GM19452 (cell line): Measurements from ENCODE around the gene CLTCL1.
"Not testable (repeated sequence)": the region's sequence is repeated elsewhere in the genome, so short reads cannot be mapped to it uniquely, and the experiment has no call there.

Experiments used
- ATAC-seq: cut with Tn5 transposase; IDR thresholded peaks from one replicate; pipeline ENCODE4 v1.9.1; 2021; ENCODE audit not compliant: unreplicated experiment

CLTCL1 gene

DNA sequence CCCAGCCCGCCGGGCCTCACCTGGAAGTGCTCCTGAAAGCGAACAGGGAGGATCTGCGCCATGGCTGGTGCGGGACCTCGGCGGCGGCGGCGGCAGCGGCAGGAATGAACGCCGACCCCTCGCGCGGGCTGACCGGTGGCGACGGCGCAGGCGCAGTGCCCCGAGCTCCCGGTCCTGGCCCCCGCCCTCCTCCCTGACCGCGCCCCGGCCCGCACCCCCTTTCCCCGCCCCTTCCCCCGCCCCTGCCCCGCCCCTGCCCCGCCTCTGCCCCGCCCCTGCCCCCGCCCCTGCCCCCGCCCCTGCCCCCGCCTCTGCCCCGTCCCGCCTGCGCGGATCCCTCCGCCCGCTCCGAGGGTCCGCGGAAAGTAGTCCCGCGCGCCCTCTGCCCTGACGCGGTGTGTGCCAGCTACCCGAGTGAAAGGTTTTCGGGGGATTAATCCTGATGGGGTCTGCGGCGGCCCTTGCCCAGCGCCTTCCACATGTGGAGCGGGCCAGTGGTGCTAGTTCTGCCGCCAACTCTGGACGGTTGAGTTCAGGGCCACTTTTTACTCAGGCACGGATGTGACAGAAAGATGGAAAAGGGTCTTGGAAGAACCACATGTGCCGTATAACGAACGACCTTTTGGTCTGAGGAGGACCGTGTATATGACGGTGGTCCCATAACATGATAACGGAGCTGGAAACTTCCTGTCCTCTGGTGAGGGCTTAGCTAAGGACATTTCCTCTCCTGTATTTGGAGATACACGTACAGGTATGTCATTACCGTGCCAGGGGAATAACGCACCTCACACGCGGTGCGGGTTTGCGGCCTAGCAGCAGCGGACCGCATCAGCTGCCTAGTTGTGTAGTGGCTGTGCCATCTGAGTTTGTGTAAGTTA lies at the start of gene CLTCL1:
Gene CLTCL1, minus strand, starts transcription at position 140 of the 878 bp plus-strand sequence. Its CDS starts 78 bp downstream, at position 62.
- ATAC-seq: no peak

- ATAC-seq: no peak
Measured at GRCh38 chr22:19337137-19337536, 45.6 kb upstream of the CLTCL1 start.

- ATAC-seq: no peak
Measured at GRCh38 chr22:19336133-19337075, 44.9 kb upstream of the CLTCL1 start.

GRCh38 chr22:19331975-19332374 lies 40.5 kb upstream of the CLTCL1 start:
- no peak for ATAC-seq

DNA sequence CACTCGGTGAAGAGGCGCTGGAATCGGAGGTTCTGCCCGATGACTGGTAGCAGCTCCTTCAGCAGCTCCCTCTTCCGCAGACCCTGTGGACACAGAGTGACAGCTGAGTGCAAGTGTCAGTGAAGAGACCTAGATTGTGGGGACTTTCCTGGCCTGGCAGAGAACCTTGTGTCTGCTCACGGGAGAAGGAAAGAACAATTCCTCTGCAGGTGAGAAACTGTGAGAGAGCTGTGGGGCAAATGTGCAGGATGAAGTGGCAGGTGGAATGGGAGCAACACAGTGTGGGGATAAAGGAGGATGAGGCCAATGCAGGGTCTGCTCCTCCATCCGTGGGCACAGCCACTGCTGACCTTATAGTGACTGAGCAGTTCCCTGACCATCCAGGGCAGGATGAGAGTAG lies 40.0 kb upstream of the CLTCL1 start:
- ATAC-seq: no peak

GRCh38 chr22:19330865-19331418 lies 39.4 kb upstream of the CLTCL1 start:
- ATAC-seq: no peak

GRCh38 chr22:19330205-19330604 lies 38.7 kb upstream of the CLTCL1 start:
- ATAC-seq: not testable (repeated sequence)

- ATAC-seq: no peak
Measured at GRCh38 chr22:19329454-19329853, 37.9 kb upstream of the CLTCL1 start.

- no peak for ATAC-seq
Measured at GRCh38 chr22:19325296-19325948, 33.9 kb upstream of the CLTCL1 start.

DNA sequence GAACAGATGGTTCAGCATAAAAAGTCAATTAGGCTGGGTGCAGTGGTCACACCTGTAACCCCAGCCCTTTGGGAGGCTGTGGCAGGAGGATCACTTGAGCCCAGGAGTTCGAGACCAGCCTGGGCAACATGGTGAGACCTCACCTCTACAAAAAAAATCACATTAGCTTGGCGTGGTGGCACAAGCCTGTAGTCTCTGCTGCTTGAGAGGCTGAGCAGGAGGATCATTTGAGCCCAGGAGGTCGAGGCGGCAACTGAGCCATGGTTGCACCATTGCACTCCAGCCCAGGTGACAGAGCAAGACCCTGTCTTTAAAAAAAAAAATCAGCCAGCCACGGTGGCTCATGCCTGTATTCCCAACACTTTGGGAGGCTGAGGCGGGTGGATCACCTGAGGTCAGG lies 31.9 kb upstream of the CLTCL1 start:
- ATAC-seq: not testable (repeated sequence)

DNA sequence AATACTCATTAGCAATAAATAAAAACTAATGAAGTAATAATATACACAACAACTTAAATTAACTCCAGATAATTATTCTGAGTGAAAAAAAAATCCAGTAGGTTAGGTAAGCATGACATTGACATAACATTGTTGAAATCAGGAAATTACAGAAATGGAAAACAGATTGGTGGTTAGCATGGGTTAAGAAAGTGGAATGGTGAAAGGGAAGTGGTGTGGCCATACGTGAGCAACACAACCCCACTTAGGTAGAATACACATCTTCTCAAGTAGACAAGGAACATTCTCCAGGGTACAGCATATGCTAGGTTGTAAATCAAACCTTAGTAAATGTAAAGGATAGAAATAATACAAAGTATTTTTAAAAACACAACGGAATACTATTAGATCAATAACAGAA lies 30.2 kb upstream of the CLTCL1 start:
- no peak for ATAC-seq

GRCh38 chr22:19320136-19320535 lies 28.6 kb upstream of the CLTCL1 start:
- not testable (repeated sequence) for ATAC-seq

DNA sequence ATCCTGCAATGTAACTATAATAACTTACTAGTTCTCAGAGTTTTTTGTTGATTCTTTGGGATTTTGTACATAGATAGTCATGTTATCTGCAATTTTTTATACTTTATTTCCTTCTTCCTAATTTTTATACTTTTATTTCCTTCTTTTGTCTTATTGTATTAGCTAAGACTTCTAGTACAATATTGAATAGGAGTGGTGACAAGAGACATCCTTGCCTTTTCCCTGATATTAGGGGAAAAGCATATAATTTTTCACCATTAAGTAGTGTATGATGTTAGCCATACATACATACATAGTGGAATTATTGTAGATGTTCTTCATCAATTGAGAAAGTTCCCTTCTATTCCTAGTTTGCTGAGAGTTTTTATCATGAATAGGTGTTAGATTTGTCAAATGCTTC lies 27.8 kb upstream of the CLTCL1 start:
- no peak for ATAC-seq

DNA sequence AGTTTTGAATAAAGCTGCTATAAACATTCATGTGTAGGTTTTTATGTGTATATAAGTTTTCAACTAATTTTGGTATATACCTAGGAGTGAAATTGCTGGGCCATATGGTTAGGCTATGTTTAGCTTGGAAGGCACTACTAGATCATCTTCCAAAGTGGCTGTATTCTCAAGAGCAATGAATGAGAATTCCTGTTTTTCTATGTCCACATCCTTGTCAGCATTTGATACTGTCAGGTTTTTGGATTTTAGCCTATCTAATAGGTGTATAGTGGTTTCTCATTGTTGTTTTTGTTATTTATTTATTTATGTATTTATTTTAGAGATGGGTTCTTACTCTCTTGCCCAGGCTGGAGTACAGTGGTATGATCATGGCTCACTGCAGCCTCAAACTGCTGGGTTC lies 26.3 kb upstream of the CLTCL1 start:
- no peak for ATAC-seq

DNA sequence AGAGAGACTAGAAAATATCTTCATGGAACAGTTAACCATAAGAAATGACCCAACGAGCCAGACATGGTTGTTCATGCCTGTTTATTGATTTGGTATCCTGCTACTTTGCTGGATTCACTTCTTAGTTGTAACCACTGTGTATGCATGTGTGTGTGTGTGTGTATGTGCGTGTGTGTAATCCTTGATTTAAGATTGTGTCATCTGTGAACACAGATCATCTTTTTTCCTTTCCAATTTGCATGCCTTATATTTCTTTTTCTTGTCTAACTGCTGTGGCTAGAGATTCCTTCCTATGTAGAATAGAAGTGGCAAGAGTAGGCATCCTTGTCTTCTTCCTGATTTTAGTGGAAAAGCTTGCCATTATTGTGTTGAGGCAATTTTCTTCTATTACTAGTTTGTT lies 16.4 kb upstream of the CLTCL1 start:
- no peak for ATAC-seq

DNA sequence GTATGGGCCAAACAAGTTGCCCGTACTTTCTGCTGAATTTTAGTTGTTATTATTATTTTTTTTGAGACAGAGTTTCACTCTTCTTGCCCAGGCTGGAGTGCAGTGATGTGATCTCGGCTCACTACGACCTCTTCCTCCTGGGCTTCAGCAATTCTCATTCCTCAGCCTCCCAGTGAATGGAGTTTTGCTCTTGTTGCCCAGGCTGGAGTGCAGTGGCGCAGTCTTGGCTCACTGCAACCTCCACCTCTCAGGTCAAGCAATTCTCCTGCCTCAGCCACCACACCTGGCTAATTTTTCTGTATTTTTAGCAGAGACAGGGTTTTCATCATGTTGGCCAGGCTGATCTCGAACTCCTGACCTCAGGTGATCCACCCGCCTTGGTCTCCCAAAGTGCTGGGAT lies 15.0 kb upstream of the CLTCL1 start:
- ATAC-seq: not testable (repeated sequence)

DNA sequence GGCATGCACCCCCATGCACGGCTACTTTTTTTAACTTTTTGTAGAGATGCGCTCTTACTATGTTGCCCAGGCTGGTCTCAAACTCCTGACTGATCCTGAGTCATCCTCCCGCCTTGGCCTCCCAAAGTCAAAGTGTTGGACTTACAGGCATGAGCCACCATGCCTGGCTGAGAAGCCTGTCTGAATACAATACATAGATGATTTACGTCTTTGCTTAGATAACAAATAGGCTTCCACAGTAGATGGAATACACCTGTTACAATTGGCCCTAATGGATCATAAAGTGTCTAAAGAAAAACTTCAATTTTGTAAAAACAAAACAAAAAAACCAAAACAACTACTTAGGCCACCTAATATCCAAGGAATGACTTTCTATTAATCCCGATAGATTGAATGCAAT lies 13.0 kb upstream of the CLTCL1 start:
- no peak for ATAC-seq

GRCh38 chr22:19303785-19304184 lies 12.3 kb upstream of the CLTCL1 start:
- ATAC-seq: no peak

GRCh38 chr22:19295733-19296132 lies 4.2 kb upstream of the CLTCL1 start:
- no peak for ATAC-seq

DNA sequence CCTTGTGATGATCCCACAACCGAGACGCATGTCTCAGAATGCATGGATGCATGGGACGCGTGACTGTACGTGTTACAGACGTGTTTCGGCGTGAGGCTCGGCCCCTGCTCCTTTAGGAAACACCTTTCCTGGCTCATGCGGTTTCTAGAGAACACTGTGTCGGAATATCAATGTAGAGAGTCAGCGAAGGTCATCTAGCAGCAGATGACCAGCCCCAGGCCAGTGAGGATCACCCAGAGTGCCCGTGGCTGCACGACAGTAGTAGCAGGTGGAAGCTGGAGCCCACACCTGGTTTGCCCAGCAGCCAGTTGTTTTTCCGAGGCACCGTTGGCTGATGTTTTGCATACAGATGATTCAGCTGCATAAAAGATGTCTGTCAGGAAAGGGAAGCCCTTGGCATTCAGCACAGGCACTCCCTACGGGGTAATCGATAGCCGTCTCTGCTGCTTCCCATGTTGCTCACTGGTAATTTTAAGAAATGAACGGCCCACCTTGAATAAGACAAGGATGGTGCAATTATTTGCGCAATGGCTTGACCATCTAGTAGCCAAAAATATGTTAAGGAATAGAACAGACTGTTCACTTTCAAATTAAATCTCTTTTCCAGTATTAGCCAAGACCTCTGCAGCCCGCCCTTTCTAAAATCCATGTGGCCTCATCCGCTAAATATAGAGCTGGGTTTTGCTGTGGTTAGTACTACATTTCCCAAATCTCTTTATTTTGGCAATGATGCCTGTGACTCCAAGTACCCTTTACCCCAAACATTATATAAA lies 1.1 kb upstream of the CLTCL1 start:
- ATAC-seq: no peak
